Subcutaneous abdominal adipose tissue (tissue), 5 donors: ENCODE results near the gene ZNF366.

Source experiments
- H3K27ac ChIP-seq: one replicate; pipeline ENCODE4 v1.7.0; 2013; ENCODE audit warnings: low read depth, mild to moderate bottlenecking, inconsistent platforms, low read length, moderate library complexity
- H3K27me3 ChIP-seq, 5 donors: one replicate each; pipeline ENCODE4 v1.7.0; 2013; ENCODE audit warnings: low read length in 5 of 5, inconsistent platforms in 1 of 5; ENCODE audit not compliant: control insufficient read depth in 5 of 5, insufficient read depth in 4 of 5
- H3K36me3 ChIP-seq, 5 donors: one replicate each; pipeline ENCODE4 v1.7.0; 2013; ENCODE audit warnings: low read length in 5 of 5; ENCODE audit not compliant: control insufficient read depth in 5 of 5, insufficient read depth in 5 of 5
- H3K4me1 ChIP-seq, 5 donors: one replicate each; pipeline ENCODE4 v1.7.0; 2013; ENCODE audit warnings: low read length in 5 of 5, mild to moderate bottlenecking in 3 of 5, moderate library complexity in 1 of 5; ENCODE audit not compliant: control insufficient read depth in 5 of 5, insufficient read depth in 5 of 5
- H3K4me3 ChIP-seq, 5 donors: one replicate each; pipeline ENCODE4 v1.7.0; 2013; ENCODE audit warnings: low read length in 5 of 5, low read depth in 1 of 5
- H3K9ac ChIP-seq, 5 donors: one replicate each; pipeline ENCODE4 v1.7.0; 2013; ENCODE audit warnings: low read length in 5 of 5, mild to moderate bottlenecking in 4 of 5, moderate library complexity in 3 of 5
- H3K9me3 ChIP-seq, 5 donors: one replicate each; pipeline ENCODE4 v1.7.0; 2013; ENCODE audit warnings: low read length in 5 of 5; ENCODE audit not compliant: control insufficient read depth in 5 of 5
- donor health status: healthy.
- donor health status: healthy.
- donor health status: healthy.
- donor health status: healthy.
- donor health status: healthy.

Gene ZNF366

DNA sequence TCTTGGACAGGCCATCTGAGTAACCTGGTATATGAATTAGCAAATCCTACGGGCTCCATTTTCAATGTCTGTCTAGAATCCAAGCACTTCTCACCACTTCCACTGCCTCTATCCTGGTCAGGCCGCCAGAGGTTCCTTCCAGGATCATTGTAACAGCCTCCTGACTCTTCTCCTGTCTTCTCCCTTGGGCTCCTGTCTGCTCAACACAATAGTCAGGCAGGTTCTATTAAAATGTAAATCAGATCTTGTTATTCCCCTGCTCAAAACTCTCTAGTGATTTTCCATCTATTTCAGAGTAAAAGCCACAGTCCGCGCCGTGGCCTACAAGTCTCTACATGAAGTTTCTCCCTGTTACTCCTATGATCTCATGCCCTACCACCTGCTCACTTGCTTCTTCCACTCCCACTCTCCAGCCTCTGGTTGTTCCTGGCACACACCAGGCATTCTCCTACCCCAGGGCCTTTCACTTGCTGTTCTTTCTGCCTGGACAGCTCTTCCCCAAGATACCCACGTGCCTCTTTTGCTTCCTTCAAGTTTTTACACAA lies 21.7 kb downstream of the ZNF366 start:
- H3K4me1 ChIP-seq, result peaks cover 2 to 28% (median 19%) of the 10 kb centered on the region in 5 donors
- no peak overlapping the region for H3K27ac ChIP-seq
- H3K9me3 ChIP-seq, result no peaks in the 10 kb centered on the region
- no peak overlapping the region for H3K9ac ChIP-seq
- peaks cover 0 to 7% (median 0%) of the 10 kb centered on the region in 5 donors for H3K36me3 ChIP-seq
- H3K27me3 ChIP-seq, result no peaks in the 10 kb centered on the region
- no peak overlapping the region for H3K4me3 ChIP-seq

DNA sequence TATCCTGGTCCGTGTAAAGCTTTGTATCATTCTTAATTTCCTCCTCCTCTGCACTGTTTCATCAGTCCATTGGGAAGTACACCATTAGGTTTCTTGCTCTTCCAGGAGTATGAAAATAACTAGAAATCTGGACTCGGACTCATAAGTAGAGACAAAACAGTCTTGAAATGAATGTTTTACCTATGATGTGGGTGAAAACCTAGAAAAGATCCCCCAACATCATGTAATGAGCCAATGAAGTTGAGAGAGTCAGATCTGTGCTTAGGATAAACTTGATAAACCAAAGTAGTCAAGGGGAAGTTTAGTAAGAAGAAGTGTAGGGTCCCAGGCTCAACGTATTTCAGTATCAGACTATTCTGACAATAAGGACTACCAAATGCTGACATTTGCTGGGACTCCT lies 25.2 kb downstream of the ZNF366 start:
- Histone ChIP-seq H3K4me3 (no peak overlapping the region), H3K36me3 (peaks cover 0 to 7% (median 0%) of the 10 kb centered on the region in 5 donors), H3K9me3 (no peaks in the 10 kb centered on the region), H3K9ac (no peak overlapping the region), H3K27me3 (no peaks in the 10 kb centered on the region), H3K4me1 (peaks cover 2 to 28% (median 26%) of the 10 kb centered on the region in 5 donors), H3K27ac (no peak overlapping the region)

DNA sequence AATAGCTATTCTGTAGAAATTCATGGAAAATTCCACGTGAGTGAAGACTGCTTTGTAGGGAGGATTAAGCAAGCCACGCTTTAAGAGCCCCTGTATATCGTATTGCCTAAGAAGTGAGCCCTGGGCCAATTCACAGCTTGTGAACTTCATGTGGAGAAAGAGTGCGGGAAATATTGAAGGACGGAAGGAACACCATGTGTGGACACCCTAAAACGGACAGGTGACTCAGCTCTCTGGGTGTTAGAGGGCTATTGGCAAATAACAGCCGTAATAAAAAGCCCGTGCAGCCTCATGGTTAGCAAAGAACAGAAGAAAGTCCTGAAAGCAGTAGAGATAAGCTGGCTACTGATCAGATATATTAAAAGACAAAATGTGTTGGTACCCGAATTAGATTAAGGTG lies 26.4 kb downstream of the ZNF366 start:
- Histone ChIP-seq H3K27me3 (no peaks in the 10 kb centered on the region), H3K9me3 (no peaks in the 10 kb centered on the region), H3K9ac (no peak overlapping the region), H3K4me1 (peaks cover 0 to 19% (median 15%) of the 10 kb centered on the region in 5 donors), H3K4me3 (no peak overlapping the region), H3K36me3 (peaks cover 0 to 7% (median 0%) of the 10 kb centered on the region in 5 donors), H3K27ac (no peak overlapping the region)

DNA sequence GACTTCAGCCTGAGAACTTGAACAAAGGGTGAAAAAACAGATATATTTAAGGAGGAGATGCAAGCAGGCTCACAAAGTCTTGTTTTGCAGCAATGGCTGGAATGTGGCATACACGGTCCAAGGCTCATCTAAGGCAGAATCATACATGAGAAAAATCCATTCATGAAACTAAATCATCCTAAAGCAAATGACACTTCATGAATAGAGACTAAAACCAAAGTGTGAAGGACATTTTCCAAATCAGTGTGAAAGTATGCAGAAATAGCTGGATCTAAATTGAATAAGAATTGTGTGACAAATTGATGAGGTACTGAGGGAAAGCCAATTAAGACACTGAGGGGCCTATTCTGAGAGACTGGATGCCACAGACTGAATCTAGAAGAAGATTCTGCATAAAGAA lies 27.3 kb downstream of the ZNF366 start:
- H3K4me3 ChIP-seq, result no peak overlapping the region
- no peaks in the 10 kb centered on the region for H3K9me3 ChIP-seq
- no peak overlapping the region for H3K27ac ChIP-seq
- no peak overlapping the region for H3K9ac ChIP-seq
- peaks cover 0 to 17% (median 12%) of the 10 kb centered on the region in 5 donors for H3K4me1 ChIP-seq
- no peaks in the 10 kb centered on the region for H3K27me3 ChIP-seq
- H3K36me3 ChIP-seq, result peaks cover 0 to 7% (median 0%) of the 10 kb centered on the region in 5 donors

DNA sequence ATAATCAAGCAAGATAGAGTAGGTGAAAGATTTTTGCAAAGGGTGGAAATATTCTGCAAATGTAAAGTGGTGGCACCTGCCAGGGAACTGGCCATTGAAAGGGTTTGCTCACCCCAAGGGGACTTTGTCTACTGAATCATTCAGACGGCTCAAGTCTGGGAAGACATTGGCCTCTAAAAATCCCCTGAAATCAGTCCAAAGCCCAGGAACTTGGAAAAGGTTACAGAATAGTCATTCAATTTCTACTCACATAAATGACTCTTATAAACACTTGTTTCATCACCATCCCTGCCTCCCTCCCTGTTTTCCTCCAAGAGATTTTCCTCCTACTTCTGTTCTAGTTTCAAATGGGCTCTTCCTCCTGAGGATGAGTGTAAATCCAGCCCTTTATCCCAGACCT lies 28.5 kb downstream of the ZNF366 start:
- no peaks in the 10 kb centered on the region for H3K27me3 ChIP-seq
- H3K9me3 ChIP-seq, result no peaks in the 10 kb centered on the region
- no peak overlapping the region for H3K4me3 ChIP-seq
- peaks cover 0 to 17% (median 13%) of the 10 kb centered on the region in 5 donors for H3K4me1 ChIP-seq
- peaks cover 0 to 7% (median 0%) of the 10 kb centered on the region in 5 donors for H3K36me3 ChIP-seq
- no peak overlapping the region for H3K9ac ChIP-seq
- peak overlapping the region; percentile 80 for H3K27ac ChIP-seq

DNA sequence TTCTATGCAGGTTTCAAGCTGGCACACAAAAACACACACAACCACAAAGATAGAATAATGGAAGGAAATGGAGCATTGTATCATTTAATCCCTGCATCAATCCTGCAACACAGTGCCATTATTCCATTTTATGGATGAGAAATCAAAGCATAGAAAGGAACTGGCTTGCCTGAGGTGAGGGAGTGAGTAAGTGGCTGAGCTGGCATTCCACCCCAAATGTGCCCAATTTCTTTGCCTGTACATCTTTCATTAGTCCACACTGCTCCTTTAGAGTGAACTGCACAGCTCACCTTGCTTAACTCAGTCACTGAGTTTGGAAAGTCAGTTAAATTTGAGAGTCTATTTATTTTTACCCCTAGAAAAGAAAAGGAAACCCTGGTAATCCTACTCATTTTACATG lies 28.9 kb downstream of the ZNF366 start:
- Histone ChIP-seq H3K9ac (peak overlapping the region in 1 of 5 donors; percentile 15), H3K4me3 (no peak overlapping the region), H3K4me1 (peaks cover 0 to 19% (median 17%) of the 10 kb centered on the region in 5 donors), H3K27me3 (no peaks in the 10 kb centered on the region), H3K36me3 (peaks cover 0 to 6% (median 0%) of the 10 kb centered on the region in 5 donors), H3K27ac (peak overlapping the region; percentile 80), H3K9me3 (no peaks in the 10 kb centered on the region)

DNA sequence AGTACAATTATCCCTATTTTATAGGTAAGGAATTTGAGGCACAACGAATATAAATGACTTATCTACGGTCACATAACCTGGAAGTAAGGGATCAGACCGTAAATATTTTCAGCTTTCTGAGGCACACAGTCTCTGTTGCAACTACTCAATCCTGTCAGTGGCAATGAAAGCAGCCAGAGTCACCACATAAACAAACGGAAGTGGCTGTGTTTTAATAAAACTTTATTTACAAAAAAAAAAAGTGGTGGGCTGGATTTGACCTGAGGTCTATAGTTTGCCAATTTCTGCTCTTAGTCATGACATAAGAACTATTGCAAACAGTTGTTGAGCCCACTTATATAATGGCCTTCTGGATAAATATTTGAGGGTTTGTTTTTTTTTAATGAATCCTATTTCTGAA lies 29.6 kb downstream of the ZNF366 start:
- Histone ChIP-seq H3K27ac (peak overlapping the region; percentile 80), H3K9ac (no peak overlapping the region), H3K4me1 (peaks cover 0 to 25% (median 23%) of the 10 kb centered on the region in 5 donors), H3K36me3 (no peaks in the 10 kb centered on the region), H3K9me3 (no peaks in the 10 kb centered on the region), H3K27me3 (no peaks in the 10 kb centered on the region), H3K4me3 (no peak overlapping the region)

DNA sequence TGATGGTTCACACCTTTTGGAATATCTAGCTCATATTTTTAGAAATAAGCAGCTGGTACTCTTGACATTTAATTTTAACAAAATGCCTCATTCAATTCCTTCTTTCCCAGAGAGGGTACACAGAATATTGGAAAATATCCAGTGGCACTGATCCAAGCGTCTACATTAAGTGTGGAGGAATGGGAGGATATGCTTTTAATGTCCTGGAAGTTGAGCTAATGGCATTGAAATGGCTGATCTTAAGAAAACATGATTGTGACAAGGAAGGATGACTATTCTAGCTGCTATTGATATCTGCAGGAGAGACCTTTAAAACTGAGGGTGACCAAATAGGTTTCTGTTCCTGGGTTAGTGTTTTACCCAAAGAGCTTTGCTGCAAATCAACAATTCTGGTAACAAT lies 30.0 kb downstream of the ZNF366 start:
- no peak overlapping the region for H3K27ac ChIP-seq

DNA sequence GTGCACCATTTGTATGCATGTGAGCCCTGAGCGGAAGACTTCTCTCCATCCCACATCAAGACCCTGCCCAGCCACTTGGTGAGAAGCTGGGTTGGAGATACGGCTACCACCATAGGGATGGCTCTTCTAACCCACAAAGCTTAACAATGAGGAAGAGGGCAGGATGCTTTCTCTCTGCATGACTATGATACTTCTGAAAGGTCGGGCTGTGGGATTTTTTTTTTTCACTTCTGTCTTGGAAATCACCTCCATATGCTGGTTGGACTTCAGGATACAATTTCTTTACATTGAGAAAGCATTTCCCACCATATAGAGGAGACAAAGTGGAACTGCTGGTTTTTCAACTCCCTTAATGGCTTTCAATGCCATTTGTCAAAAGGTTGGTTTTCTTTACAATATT lies 30.5 kb downstream of the ZNF366 start:
- Histone ChIP-seq H3K27ac (no peak overlapping the region), H3K4me3 (no peak overlapping the region), H3K36me3 (no peaks in the 10 kb centered on the region), H3K9me3 (no peaks in the 10 kb centered on the region), H3K9ac (no peak overlapping the region), H3K27me3 (no peaks in the 10 kb centered on the region), H3K4me1 (peaks cover 0 to 34% (median 27%) of the 10 kb centered on the region in 5 donors)

More for the DNA sequence above, 30.0 kb downstream of the ZNF366 start:
- Histone ChIP-seq H3K9me3 (no peaks in the 10 kb centered on the region), H3K27me3 (no peaks in the 10 kb centered on the region), H3K4me1 (peaks cover 0 to 30% (median 27%) of the 10 kb centered on the region in 5 donors), H3K36me3 (no peaks in the 10 kb centered on the region), H3K4me3 (no peak overlapping the region), H3K9ac (no peak overlapping the region)

DNA sequence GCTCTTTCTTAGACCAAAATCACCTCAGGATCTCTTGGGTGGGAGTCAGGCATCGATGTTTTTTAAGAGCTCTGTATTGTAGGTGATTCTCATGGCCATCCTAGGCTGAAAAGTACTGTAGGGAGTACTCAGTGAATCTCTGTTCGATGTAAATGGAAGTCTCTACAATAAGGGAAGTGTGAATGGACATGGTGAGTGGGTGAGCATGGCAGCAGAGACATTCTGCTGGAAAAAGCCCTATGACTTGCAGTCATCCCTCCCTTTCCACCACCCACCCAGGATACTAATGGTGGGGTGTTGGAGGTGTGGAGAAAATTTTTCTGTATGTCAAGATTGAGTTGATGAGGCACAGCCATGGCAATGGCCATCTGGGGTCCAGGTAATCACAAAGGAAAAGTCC lies 30.9 kb downstream of the ZNF366 start:
- Histone ChIP-seq H3K27ac (no peak overlapping the region), H3K4me1 (peaks cover 0 to 34% (median 27%) of the 10 kb centered on the region in 5 donors), H3K9ac (no peak overlapping the region), H3K4me3 (no peak overlapping the region), H3K27me3 (no peaks in the 10 kb centered on the region), H3K9me3 (no peaks in the 10 kb centered on the region), H3K36me3 (no peaks in the 10 kb centered on the region)
